GM12878 (cell line): ENCODE results near the gene PLXDC1. TPM values are rescaled to one million over a fixed set of nuclear protein-coding genes. Genes with fewer than 3 reads are reported as not detected.
"Not testable (repeated sequence)": the region's sequence is repeated elsewhere in the genome, so short reads cannot be mapped to it uniquely, and the experiment has no call there.

Source experiments
- ATAC-seq: fragments of 200-7000 bp; cut with Tn5 transposase; 3 replicates; pipeline ENCODE4 v1.9.1; 2020; ENCODE audit warnings: mild to moderate bottlenecking, moderate library complexity
- BruUV-seq: library from RNA; stranded (reverse); fragments of 400-500 nt; replicated peaks from 2 replicates; lab custom pipeline; 2021; lab: Mats Ljungman, UMichigan
- CTCF ChIA-PET: fragments of 300-600 bp; sonication (Branson Sonifier 250); formaldehyde crosslinking; extraction: SDS; loops from one replicate; lab custom pipeline; 2021; ENCODE audit warnings: inconsistent platforms; lab: Yijun Ruan, JAX
- POLR2A ChIA-PET: fragments of 350-600 bp; formaldehyde crosslinking; extraction: SDS; loops from one replicate; lab custom pipeline; 2021; ENCODE audit warnings: inconsistent platforms; lab: Charles Lee
- RAD21 ChIA-PET: fragments of 300-600 bp; sonication (Branson Sonifier 250); formaldehyde crosslinking; loops from one replicate; lab custom pipeline; 2023; ENCODE audit warnings: antibody characterized with exemption; ENCODE audit not compliant: unreplicated experiment; lab: Charles Lee
- SMC1A ChIA-PET: fragments of 300-600 bp; sonication (Branson Sonifier 250); formaldehyde crosslinking; loops from one replicate; lab custom pipeline; 2023; ENCODE audit not compliant: unreplicated experiment, uncharacterized antibody; lab: Charles Lee
- DNase-seq: peaks from one replicate; pipeline ENCODE4 v3.0.0-alpha.2; 2011; ENCODE audit warnings: low read depth, low spot score
- FAIRE-seq: peaks from 3 replicates; lab custom pipeline; 2011; peaks lifted over from hg19 to GRCh38; lab: Jason Lieb, UNC
- H2AFZ ChIP-seq: 2 replicates; pipeline ENCODE4 v1.6.0; 2011; ENCODE audit warnings: low read depth, low read length, control low read depth; ENCODE audit not compliant: control insufficient read depth
- H3K27ac ChIP-seq: 2 replicates; pipeline ENCODE4 v1.5.1; 2011; ENCODE audit warnings: control low read depth; ENCODE audit not compliant: control insufficient read depth, insufficient read depth
- H3K27me3 ChIP-seq, 2 experiments: replicated peaks in 1 of 2; 2 replicates each; pipeline versions ENCODE4 v1.6.0 to v1.6.1; 2011; ENCODE audit warnings: low read length in 1 of 2; ENCODE audit not compliant: control insufficient read depth in 2 of 2, insufficient read depth in 2 of 2
- H3K36me3 ChIP-seq, 2 experiments: 2 replicates each; pipeline ENCODE4 v1.5.1; 2011; ENCODE audit warnings: low read length in 1 of 2; ENCODE audit not compliant: control insufficient read depth in 2 of 2, insufficient read depth in 2 of 2
- H3K4me1 ChIP-seq: 2 replicates; pipeline ENCODE4 v1.6.1; 2011; ENCODE audit warnings: mild to moderate bottlenecking, low read length, moderate library complexity, mixed read lengths; ENCODE audit not compliant: control insufficient read depth, insufficient read depth
- H3K4me2 ChIP-seq: 2 replicates; pipeline ENCODE4 v1.6.0; 2011; ENCODE audit warnings: control low read depth; ENCODE audit not compliant: control insufficient read depth, insufficient read depth
- H3K4me3 ChIP-seq: fragments of 200-600 bp; sonication (generic); 2 replicates; pipeline ENCODE4 v1.5.1; 2016
- H3K79me2 ChIP-seq: 2 replicates; pipeline ENCODE4 v1.6.0; 2011; ENCODE audit warnings: low read length; ENCODE audit not compliant: control insufficient read depth, insufficient read depth
- H3K9ac ChIP-seq: 2 replicates; pipeline ENCODE4 v1.8.0; 2011; ENCODE audit warnings: low read length, control low read depth, mixed read lengths; ENCODE audit not compliant: control insufficient read depth, insufficient read depth
- H3K9me3 ChIP-seq: replicated peaks from 3 replicates; pipeline ENCODE4 v1.5.1; 2011; ENCODE audit warnings: mild to moderate bottlenecking, low read length; ENCODE audit not compliant: control insufficient read depth, insufficient read depth
- H4K20me1 ChIP-seq: 2 replicates; pipeline ENCODE4 v1.6.0; 2011; ENCODE audit not compliant: control insufficient read depth, insufficient read depth
- ATF7 ChIP-seq: fragments of 450-650 bp; IDR thresholded peaks from 2 replicates; pipeline ENCODE4 v1.6.1; 2016; ENCODE audit warnings: low read depth, mild to moderate bottlenecking
- CEBPB ChIP-seq, 2 experiments: fragments of 150-350 bp in 1 of 2; IDR thresholded peaks; 2 replicates each; pipeline ENCODE4 v1.6.1; 2012 to 2014; ENCODE audit warnings: low read depth in 2 of 2, low read length in 2 of 2, borderline replicate concordance in 1 of 2, inconsistent platforms in 1 of 2
- CHD2 ChIP-seq: IDR thresholded peaks from 2 replicates; pipeline ENCODE4 v1.6.1; 2011; ENCODE audit warnings: low read depth, low read length, improper control_type of control experiment, borderline replicate concordance
- KLF5 ChIP-seq: fragments of 450-650 bp; IDR thresholded peaks from 2 replicates; pipeline ENCODE4 v1.6.1; 2014; ENCODE audit warnings: mild to moderate bottlenecking; ENCODE audit not compliant: partially characterized antibody
- MXI1 ChIP-seq: fragments of 150-350 bp; IDR thresholded peaks from 2 replicates; pipeline ENCODE4 v1.6.1; 2011; ENCODE audit warnings: low read depth, mild to moderate bottlenecking, inconsistent platforms, low read length, improper control_type of control experiment
- NFYA ChIP-seq: IDR thresholded peaks from 2 replicates; pipeline ENCODE4 v1.6.1; 2011; ENCODE audit warnings: low read depth, mild to moderate bottlenecking, low read length, improper control_type of control experiment, borderline replicate concordance
- NR2C2 ChIP-seq: IDR thresholded peaks from 2 replicates; pipeline ENCODE4 v1.6.1; 2011; ENCODE audit warnings: borderline replicate concordance, low read depth; ENCODE audit not compliant: control insufficient read depth, insufficient read length
- PAX8 ChIP-seq: fragments of 450-650 bp; IDR thresholded peaks from 2 replicates; pipeline ENCODE4 v1.6.1; 2017; ENCODE audit warnings: mild to moderate bottlenecking, moderate library complexity
- POLR2A ChIP-seq: IDR thresholded peaks from 2 replicates; pipeline ENCODE4 v1.6.1; 2011; ENCODE audit warnings: low read depth, mild to moderate bottlenecking, low read length
- SUZ12 ChIP-seq: fragments of 200-600 bp; sonication (generic); IDR thresholded peaks from one replicate; pipeline ENCODE4 v1.6.1; 2018; ENCODE audit warnings: antibody characterized with exemption, mild to moderate bottlenecking; ENCODE audit not compliant: unreplicated experiment
- TAF1 ChIP-seq: IDR thresholded peaks from 2 replicates; pipeline ENCODE4 v1.6.1; 2011; ENCODE audit warnings: mild to moderate bottlenecking, low read depth, low read length, borderline replicate concordance
- ZNF274 ChIP-seq: IDR thresholded peaks from one replicate; pipeline ENCODE4 v1.8.0; 2011; ENCODE audit not compliant: insufficient read length, insufficient read depth
- ZNF592 ChIP-seq: fragments of 450-650 bp; IDR thresholded peaks from 2 replicates; pipeline ENCODE4 v1.6.1; 2017; ENCODE audit warnings: mild to moderate bottlenecking, moderate library complexity
- ZNF622 ChIP-seq: fragments of 450-650 bp; IDR thresholded peaks from 2 replicates; pipeline ENCODE4 v1.6.1; 2017; ENCODE audit warnings: mild to moderate bottlenecking, inconsistent platforms
- WGBS: methylation state at CpG from one replicate; pipeline ENCODE4 v1.1.6; 2016; ENCODE audit warnings: low lambda C conversion rate; ENCODE audit not compliant: insufficient replicate concordance, insufficient coverage; ENCODE audit errors: missing lambda C conversion rate; 5-methylcytosine and 5-hydroxymethylcytosine counted together
- in situ Hi-C: fragments of 300-500 bp; cut with MboI; formaldehyde crosslinking; loops from 9 replicates; pipeline ENCODE4 v1.14.3; 2018; ENCODE audit warnings: mixed read lengths
- intact Hi-C: fragments of 100-400 bp; cut with micrococcal nuclease; formaldehyde crosslinking; loops from one replicate; pipeline ENCODE4 v1.14.2; 2022; ENCODE audit not compliant: unreplicated experiment
- polyA plus RNA-seq, 11 experiments: library from polyadenylated mRNA; depleted of rRNA in 4 of 11; unstranded in 6 of 11; stranded (reverse) in 5 of 11; fragments of >200 nt; fragmentation: Nextera tagmentation in 4 of 11; fragmentation: Illumina TruSeq in 1 of 11; extraction: Ambion mirVana in 4 of 11; extraction: Trizol in 1 of 11; gene quantifications; 1 replicate in 1 of 11; 2 replicates in 10 of 11; pipeline versions ENCODE4 v1.2.1 to v1.2.3, GENCODE V29; 2011 to 2016; ENCODE audit warnings: inconsistent platforms in 2 of 11, missing spikeins in 2 of 11, low read depth in 1 of 11
- total RNA-seq, 4 experiments: library from RNA; depleted of rRNA in 3 of 4; stranded (reverse); fragments of >200 nt in 3 of 4; fragmentation: Illumina TruSeq in 1 of 4; extraction: Trizol in 1 of 4; gene quantifications; 2 replicates each; pipeline versions ENCODE4 v1.2.1 to v1.2.3, GENCODE V29; 2013 to 2021
- TF ChIP-seq, protein P1 (sequence below): IDR thresholded peaks from 2 replicates; pipeline ENCODE4 v1.6.1; 2011; ENCODE audit warnings: borderline replicate concordance, low read depth, mild to moderate bottlenecking, moderate library complexity, mixed read lengths, low read length; ENCODE audit not compliant: insufficient read depth; ENCODE audit errors: extremely low read length

Gene PLXDC1
- total and polyA plus RNA-seq, 10 of the 15 experiments (the other 5 are each of a cell fraction or from before 2014, with no cell fraction given): 0.03 to 0.30 (median 0.22) TPM; not detected in 7

GRCh38 chr17:39036009-39036408 is 115.4 kb downstream of the PLXDC1 start:
- no peak overlapping the region for H3K4me2 ChIP-seq
- no peak overlapping the region for H3K27ac ChIP-seq
- H3K79me2 ChIP-seq: no peaks in the 10 kb centered on the region
- RAD21 ChIA-PET: interaction anchor here (0.6 kb wide), 1 partner anchor 454 kb away, joined by 3 read pairs; no protein-coding TSS in a partner anchor
- no peak for ATAC-seq
- H3K9me3 ChIP-seq: no peaks in the 10 kb centered on the region
- POLR2A ChIA-PET: interaction anchor here (0.6 kb wide), 1 partner anchor 131 kb away, joined by 3 read pairs; no protein-coding TSS in a partner anchor
- SMC1A ChIA-PET: no interaction called here
- no peak overlapping the region for H2AFZ ChIP-seq
- no peaks in the 10 kb centered on the region for H4K20me1 ChIP-seq
- CTCF ChIA-PET: no interaction called here
- TF ChIP-seq TAF1 (no peak), NR2C2 (no peak), ZNF592 (no peak), SUZ12 (no peak), CEBPB (IDR thresholded peaks at IDR 0.05; ENCODE audit: borderline replicate concordance in 1 of 2, low read depth in 2 of 2, low read length in 2 of 2) (no peak), ATF7 (no peak), ZNF622 (no peak), KLF5 (no peak), CHD2 (no peak), NFYA (no peak), ZNF274 (no peak), MXI1 (no peak), POLR2A (no peak), PAX8 (no peak)
- TF ChIP-seq, protein P1, sequence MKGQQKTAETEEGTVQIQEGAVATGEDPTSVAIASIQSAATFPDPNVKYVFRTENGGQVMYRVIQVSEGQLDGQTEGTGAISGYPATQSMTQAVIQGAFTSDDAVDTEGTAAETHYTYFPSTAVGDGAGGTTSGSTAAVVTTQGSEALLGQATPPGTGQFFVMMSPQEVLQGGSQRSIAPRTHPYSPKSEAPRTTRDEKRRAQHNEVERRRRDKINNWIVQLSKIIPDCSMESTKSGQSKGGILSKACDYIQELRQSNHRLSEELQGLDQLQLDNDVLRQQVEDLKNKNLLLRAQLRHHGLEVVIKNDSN: no peak
- WGBS: 19% methylated on average over 2 of the region's 2 CpGs
- FAIRE-seq: no peak
- H3K9ac ChIP-seq: no peak overlapping the region
- no peak for DNase-seq
- BruUV-seq: no TSS peak
- intact Hi-C loops (no loop called here), in situ Hi-C loops (no loop called here)
- H3K27me3 ChIP-seq: no peaks in the 10 kb centered on the region
- no peak overlapping the region for H3K4me3 ChIP-seq
- H3K36me3 ChIP-seq: no peaks in the 10 kb centered on the region
- no peaks in the 10 kb centered on the region for H3K4me1 ChIP-seq

DNA sequence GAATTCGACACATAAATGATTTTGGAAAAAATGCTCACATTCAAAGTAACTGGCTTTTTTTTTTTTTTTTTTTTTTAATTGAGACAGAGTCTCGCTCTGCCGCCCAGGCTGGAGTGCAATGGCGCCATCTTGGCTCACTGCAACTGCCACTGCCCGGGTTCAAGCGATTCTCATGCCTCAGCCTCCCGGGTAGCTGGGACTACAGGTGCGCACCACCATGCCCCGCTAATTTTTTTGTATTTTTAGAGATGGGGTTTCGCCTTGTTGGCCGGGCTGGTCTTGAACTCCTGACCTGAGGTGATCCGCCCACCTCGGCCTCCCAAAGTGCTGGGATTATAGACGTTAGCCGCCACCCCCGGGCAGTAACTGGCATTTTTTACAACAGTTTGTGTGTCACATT is 115.9 kb downstream of the PLXDC1 start:
- SMC1A ChIA-PET, DNase-seq, BruUV-seq, H3K4me3 ChIP-seq, H3K4me1 ChIP-seq, intact Hi-C loops, ATAC-seq, CTCF ChIA-PET, H3K27me3 ChIP-seq, RAD21 ChIA-PET, H4K20me1 ChIP-seq, H3K4me2 ChIP-seq, H3K79me2 ChIP-seq, in situ Hi-C loops, H3K27ac ChIP-seq, FAIRE-seq, H3K36me3 ChIP-seq, H2AFZ ChIP-seq, H3K9me3 ChIP-seq, H3K9ac ChIP-seq: not testable (repeated sequence)
- POLR2A ChIA-PET: interaction anchor here (0.6 kb wide), 1 partner anchor 132 kb away, joined by 3 read pairs; no protein-coding TSS in a partner anchor
- WGBS: 65% methylated on average over 16 of the region's 16 CpGs
